ENCODE measurements around the gene PTPRT. TPM values are rescaled to one million over a fixed set of nuclear protein-coding genes. Genes with fewer than 3 reads are reported as not detected.

The PTPRT gene
- total RNA-seq, 2 donors from 2014 or later = not detected

DNA sequence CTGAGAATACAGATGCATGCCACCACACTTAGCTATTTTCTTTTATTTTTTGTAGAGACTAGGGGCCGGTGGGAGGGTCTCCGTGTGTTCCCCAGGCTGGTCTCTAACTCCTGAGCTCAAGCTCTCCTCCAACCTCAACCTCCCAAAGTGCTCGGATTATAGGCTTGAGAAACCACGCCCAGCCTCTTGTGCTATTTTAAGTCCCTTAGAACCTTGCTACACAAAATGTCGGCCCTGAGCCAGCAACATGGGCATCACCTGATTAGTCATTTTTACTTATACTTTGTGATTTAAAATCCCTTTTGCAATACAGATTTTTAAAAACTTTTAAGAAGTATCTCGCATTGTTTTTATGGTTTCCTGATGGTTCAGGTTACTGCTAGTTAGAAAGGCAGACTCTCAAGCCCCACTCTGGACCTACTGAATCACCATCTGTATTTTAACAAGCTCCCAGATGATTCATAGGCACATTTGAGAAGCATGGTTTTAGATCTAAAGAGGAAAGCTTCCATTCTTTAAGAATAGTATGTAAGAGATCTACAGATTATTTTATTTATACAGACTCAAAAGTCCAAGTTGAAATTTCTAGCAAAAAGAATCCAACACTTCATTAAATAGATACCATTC lies 186.3 kb downstream of the PTPRT start:
- Histone ChIP-seq H3K4me1 (ENCODE audit: control insufficient read depth in 1 of 2, low read depth in 2 of 2) (no peaks in the 10 kb centered on the region), H3K9me3 (no peaks in the 10 kb centered on the region), H3K27ac (no peak overlapping the region), H3K4me3 (no peak overlapping the region), H3K36me3 (no peaks in the 10 kb centered on the region), H3K27me3 (replicated peaks; ENCODE audit: insufficient read depth) (no peaks in the 10 kb centered on the region)
- TF ChIP-seq, protein P1, sequence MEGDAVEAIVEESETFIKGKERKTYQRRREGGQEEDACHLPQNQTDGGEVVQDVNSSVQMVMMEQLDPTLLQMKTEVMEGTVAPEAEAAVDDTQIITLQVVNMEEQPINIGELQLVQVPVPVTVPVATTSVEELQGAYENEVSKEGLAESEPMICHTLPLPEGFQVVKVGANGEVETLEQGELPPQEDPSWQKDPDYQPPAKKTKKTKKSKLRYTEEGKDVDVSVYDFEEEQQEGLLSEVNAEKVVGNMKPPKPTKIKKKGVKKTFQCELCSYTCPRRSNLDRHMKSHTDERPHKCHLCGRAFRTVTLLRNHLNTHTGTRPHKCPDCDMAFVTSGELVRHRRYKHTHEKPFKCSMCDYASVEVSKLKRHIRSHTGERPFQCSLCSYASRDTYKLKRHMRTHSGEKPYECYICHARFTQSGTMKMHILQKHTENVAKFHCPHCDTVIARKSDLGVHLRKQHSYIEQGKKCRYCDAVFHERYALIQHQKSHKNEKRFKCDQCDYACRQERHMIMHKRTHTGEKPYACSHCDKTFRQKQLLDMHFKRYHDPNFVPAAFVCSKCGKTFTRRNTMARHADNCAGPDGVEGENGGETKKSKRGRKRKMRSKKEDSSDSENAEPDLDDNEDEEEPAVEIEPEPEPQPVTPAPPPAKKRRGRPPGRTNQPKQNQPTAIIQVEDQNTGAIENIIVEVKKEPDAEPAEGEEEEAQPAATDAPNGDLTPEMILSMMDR (IDR thresholded peaks at IDR 0.05) = no peak
- DNase-seq (ENCODE audit: low spot score) = no peak
- ATAC-seq (ENCODE audit: insufficient number of reproducible peaks, low FRiP score, low read depth) = no peak

DNA sequence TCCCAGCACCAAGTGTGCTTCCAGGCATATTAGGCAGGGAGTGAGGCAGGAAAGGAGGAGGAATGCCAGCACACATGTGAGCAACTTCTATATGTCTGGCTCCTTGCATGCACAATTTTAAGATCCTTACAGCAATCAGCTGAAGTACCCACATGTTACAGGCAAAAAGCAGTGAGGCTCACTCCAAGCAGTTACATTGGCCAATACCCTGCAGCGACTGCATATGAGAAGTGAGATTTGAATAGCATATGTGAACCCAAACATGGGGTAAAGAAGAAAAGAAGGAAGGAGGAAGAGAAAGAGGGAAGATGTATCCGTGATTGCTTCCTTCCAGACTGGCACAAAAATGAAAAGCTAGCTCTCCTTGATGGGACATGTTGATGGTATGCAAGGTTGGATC lies 193.6 kb downstream of the PTPRT start:
- ATAC-seq (ENCODE audit: insufficient number of reproducible peaks, low FRiP score, low read depth) = no peak
- TF ChIP-seq, protein P1 (IDR thresholded peaks at IDR 0.05) = no peak
- H3K27me3 ChIP-seq (replicated peaks; ENCODE audit: insufficient read depth) = no peaks in the 10 kb centered on the region

GRCh38 chr20:42988319-42988718 lies 201.4 kb downstream of the PTPRT start:
- DNase-seq (ENCODE audit: low spot score) (no peak), ATAC-seq (ENCODE audit: insufficient number of reproducible peaks, low FRiP score, low read depth) (no peak)
- Histone ChIP-seq H3K9me3 (no peaks in the 10 kb centered on the region), H3K27ac (no peak overlapping the region), H3K27me3 (replicated peaks; ENCODE audit: insufficient read depth) (no peaks in the 10 kb centered on the region), H3K36me3 (no peaks in the 10 kb centered on the region), H3K4me1 (ENCODE audit: control insufficient read depth in 1 of 2, low read depth in 2 of 2) (no peaks in the 10 kb centered on the region), H3K4me3 (no peak overlapping the region)
- TF ChIP-seq, protein P1 (IDR thresholded peaks at IDR 0.05) = no peak

More for the DNA sequence above, 193.6 kb downstream of the PTPRT start:
- Histone ChIP-seq H3K27ac (no peak overlapping the region), H3K4me3 (no peak overlapping the region), H3K9me3 (no peaks in the 10 kb centered on the region), H3K36me3 (no peaks in the 10 kb centered on the region), H3K4me1 (ENCODE audit: control insufficient read depth in 1 of 2, low read depth in 2 of 2) (no peaks in the 10 kb centered on the region)
- DNase-seq (ENCODE audit: low spot score) = no peak

- no peak overlapping the region for H3K4me3 ChIP-seq
- no peaks in the 10 kb centered on the region for H3K27me3 ChIP-seq (replicated peaks; ENCODE audit: insufficient read depth)
- H3K36me3 ChIP-seq = no peaks in the 10 kb centered on the region
- TF ChIP-seq, protein P1 (IDR thresholded peaks at IDR 0.05) = no peak
- H3K4me1 ChIP-seq (ENCODE audit: control insufficient read depth in 1 of 2, low read depth in 2 of 2) = no peaks in the 10 kb centered on the region
- ATAC-seq (ENCODE audit: insufficient number of reproducible peaks, low FRiP score, low read depth) (no peak), DNase-seq (ENCODE audit: low spot score) (no peak)
- H3K9me3 ChIP-seq = no peaks in the 10 kb centered on the region
- H3K27ac ChIP-seq = no peak overlapping the region
Measured at GRCh38 chr20:42987376-42988114, 202.2 kb downstream of the PTPRT start.

DNA sequence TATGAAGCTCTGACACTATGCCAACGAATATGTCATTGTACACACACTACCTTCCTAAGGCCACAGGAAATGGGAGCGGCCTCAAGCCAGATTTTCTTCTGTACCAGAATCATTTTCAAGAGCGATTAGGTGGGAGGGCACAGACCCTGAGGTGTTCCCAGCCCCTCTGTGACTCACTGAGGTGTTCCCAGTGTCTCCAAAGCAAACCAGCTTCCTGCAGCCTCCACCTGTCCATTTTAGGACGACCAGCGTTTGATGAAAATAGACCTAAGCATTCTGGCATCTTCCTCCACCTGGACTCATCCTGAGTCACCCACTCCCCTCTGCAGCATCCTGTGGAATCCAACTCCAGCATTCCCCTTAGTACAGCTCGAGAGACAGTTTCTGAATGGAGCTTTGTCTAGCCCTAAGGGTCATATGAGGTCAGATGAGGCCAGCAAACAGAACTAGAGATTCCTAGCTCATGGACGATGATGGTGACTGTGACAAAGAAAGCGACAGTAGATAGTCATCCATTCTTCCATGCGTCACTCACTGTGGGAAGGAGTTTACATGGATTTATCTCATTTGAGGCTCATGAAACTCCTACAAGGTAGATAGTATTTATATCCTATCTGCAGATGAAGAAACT lies 203.4 kb downstream of the PTPRT start:
- Histone ChIP-seq H3K36me3 (no peaks in the 10 kb centered on the region), H3K27me3 (replicated peaks; ENCODE audit: insufficient read depth) (no peaks in the 10 kb centered on the region), H3K4me3 (no peak overlapping the region), H3K4me1 (ENCODE audit: control insufficient read depth in 1 of 2, low read depth in 2 of 2) (no peaks in the 10 kb centered on the region), H3K27ac (no peak overlapping the region), H3K9me3 (no peaks in the 10 kb centered on the region)
- no peak for DNase-seq (ENCODE audit: low spot score)
- TF ChIP-seq, protein P1 (IDR thresholded peaks at IDR 0.05) = no peak
- no peak for ATAC-seq (ENCODE audit: insufficient number of reproducible peaks, low FRiP score, low read depth)
